ENCODE measurements around the gene DHX9.
A peak's percentile ranks its signal among the peaks of the same experiment; 100 is the strongest.

The DHX9 gene

DNA sequence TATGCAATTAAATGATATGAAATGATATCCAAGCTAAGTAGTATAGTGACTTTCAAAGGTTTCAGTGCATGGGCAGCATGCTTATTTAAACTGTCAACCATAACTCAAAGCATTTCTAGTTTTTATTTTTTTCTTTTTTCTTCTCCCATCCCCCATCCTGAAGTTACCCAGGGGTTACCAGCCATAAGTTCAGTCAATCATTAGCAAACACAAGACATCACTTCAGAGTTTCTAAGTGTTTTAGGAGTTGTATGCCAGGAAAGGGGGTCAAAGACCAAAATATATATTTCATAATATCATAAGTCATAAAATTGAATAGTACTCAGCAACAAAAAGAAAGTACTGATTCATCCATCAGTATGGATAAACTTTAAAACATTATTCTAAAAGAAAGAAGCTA is 28.7 kb downstream of the DHX9 start:
- no peak for DNase-seq (ENCODE audit: low read depth)
- TF ChIP-seq, protein P1, sequence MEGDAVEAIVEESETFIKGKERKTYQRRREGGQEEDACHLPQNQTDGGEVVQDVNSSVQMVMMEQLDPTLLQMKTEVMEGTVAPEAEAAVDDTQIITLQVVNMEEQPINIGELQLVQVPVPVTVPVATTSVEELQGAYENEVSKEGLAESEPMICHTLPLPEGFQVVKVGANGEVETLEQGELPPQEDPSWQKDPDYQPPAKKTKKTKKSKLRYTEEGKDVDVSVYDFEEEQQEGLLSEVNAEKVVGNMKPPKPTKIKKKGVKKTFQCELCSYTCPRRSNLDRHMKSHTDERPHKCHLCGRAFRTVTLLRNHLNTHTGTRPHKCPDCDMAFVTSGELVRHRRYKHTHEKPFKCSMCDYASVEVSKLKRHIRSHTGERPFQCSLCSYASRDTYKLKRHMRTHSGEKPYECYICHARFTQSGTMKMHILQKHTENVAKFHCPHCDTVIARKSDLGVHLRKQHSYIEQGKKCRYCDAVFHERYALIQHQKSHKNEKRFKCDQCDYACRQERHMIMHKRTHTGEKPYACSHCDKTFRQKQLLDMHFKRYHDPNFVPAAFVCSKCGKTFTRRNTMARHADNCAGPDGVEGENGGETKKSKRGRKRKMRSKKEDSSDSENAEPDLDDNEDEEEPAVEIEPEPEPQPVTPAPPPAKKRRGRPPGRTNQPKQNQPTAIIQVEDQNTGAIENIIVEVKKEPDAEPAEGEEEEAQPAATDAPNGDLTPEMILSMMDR (IDR thresholded peaks at IDR 0.05; ENCODE audit: low read depth, low read length, missing control alignments) = no peak
- H3K4me3 ChIP-seq (ENCODE audit: low read depth, low read length) = no peak overlapping the region

DNA sequence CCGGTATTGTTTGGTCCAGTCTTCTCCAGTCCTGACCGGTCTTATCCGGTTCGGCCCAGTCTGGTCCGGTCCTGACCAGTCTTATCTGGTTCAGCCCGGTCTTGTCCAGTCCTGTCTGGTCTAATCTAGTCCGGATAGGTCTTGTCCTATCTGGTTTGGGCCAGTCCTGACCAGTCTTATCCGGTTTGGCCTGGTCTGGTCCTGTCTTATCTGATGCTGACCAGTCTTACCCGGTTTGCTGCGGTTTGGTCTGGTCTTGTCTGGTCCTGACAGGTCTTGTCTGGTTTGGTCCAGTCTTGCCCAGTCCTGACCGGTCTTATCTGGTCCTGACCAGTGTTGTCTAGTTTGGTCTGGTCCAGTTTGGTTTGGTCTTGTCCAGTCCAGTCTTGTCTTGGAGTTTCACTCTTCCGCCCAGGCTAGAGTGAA is 30.1 kb downstream of the DHX9 start:
- H3K4me3 ChIP-seq (ENCODE audit: low read depth, low read length) = no peak overlapping the region
- TF ChIP-seq, protein P1 (IDR thresholded peaks at IDR 0.05; ENCODE audit: low read depth, low read length, missing control alignments) = no peak

DNA sequence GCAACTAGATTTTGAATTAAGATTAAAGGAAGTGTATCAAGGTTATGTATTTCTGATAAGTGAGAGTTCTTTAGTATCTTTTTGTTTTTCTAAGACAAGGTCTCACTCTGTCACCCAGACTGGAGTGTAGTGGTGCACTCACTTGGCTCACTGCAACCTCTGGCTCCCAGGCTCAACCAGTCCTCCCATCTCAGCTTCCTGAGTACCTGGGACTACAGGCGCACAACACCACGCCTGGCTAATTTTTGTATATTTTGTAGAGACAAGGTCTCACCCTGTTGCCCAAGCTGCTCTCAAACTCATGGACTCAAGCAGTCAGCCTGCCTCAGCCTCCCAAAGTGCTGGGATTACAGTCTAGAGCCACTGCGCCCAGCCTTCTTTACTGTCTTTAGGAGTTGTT is 33.7 kb downstream of the DHX9 start:
- TF ChIP-seq, protein P1 (IDR thresholded peaks at IDR 0.05; ENCODE audit: low read depth, low read length, missing control alignments) = no peak
- no peak for DNase-seq (ENCODE audit: low read depth)
- no peak overlapping the region for H3K4me3 ChIP-seq (ENCODE audit: low read depth, low read length)

More for the DNA sequence above, 30.1 kb downstream of the DHX9 start:
- peak; percentile 18 for DNase-seq (ENCODE audit: low read depth)

DNA sequence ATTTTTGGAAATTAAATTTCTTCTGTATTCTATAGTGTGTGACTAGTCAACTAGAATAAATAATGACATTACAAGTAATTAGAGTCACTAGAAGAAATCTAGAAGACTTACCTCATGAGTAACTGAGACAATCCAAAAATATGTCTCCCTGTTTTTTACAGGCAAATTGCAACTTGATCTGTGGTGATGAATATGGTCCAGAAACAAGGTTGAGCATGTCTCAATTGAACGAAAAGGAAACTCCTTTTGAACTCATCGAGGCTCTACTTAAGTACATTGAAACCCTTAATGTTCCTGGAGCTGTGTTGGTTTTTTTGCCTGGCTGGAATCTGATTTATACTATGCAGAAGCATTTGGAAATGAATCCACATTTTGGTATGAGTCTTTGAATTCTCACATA is 36.7 kb downstream of the DHX9 start:
- no peak for DNase-seq (ENCODE audit: low read depth)
- TF ChIP-seq, protein P1 (IDR thresholded peaks at IDR 0.05; ENCODE audit: low read depth, low read length, missing control alignments) = no peak
- no peak overlapping the region for H3K4me3 ChIP-seq (ENCODE audit: low read depth, low read length)

DNA sequence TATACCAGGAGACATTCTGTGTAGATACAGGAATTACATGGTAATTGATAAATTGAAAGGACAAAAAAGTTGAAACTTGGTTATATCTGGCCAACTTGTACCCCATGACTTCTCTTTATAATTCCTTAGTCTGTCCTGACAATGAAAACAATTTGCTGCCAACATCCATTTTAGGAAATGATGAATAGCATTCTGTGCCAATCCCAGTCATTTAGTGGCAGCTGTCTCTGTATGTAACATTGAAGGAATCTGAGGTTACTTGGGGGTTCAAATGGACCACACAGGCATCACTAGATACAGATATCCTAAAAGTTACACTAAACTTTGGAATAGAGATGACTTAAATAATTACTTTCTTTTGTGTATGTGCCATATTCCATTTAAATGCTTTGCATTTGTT is 38.2 kb downstream of the DHX9 start:
- DNase-seq (ENCODE audit: low read depth) = no peak
- no peak overlapping the region for H3K4me3 ChIP-seq (ENCODE audit: low read depth, low read length)
- TF ChIP-seq, protein P1 (IDR thresholded peaks at IDR 0.05; ENCODE audit: low read depth, low read length, missing control alignments) = no peak

DNA sequence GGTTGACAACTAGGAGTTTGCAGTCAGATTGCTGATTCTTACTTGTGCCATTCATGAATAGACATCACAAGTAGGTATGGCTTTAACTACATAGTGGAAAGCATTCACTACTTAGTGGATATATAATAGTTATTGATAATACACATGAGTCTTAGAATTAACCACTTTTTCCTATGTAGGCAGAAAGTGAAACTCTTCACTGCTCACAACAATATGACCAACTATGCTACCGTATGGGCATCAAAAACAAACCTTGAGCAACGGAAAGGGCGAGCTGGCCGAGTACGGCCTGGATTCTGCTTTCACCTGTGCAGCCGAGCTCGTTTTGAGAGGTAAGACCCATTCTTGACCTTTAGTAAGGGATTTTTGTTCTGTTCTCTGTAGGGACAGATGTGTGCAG is 38.7 kb downstream of the DHX9 start:
- no peak overlapping the region for H3K4me3 ChIP-seq (ENCODE audit: low read depth, low read length)
- no peak for DNase-seq (ENCODE audit: low read depth)
- TF ChIP-seq, protein P1 (IDR thresholded peaks at IDR 0.05; ENCODE audit: low read depth, low read length, missing control alignments) = no peak

DNA sequence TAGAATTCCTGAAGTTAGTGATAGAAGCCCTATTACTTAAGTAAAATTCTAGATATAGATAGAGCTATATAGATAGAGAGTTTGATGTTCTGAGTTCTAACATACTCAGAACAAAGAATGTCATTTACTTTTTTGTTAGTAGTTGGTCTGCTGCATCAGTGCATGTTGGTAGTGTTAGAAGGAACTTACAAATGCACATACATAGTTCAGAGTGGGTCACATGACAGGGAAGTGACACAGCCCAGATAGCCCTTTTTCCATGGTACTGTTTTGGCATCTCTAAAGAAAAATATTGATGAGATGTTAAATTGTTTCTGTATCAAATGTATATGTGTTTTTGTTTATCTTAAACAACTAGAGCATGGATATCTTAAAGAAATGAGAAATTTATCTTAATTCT is 45.7 kb downstream of the DHX9 start:
- no peak overlapping the region for H3K4me3 ChIP-seq (ENCODE audit: low read depth, low read length)
- DNase-seq (ENCODE audit: low read depth) = no peak
- TF ChIP-seq, protein P1 (IDR thresholded peaks at IDR 0.05; ENCODE audit: low read depth, low read length, missing control alignments) = no peak
